ENCODE data around the gene AP5S1. TPM values are rescaled to one million over a fixed set of nuclear protein-coding genes. Genes with fewer than 3 reads are reported as not detected.

The AP5S1 gene
- total and polyA plus RNA-seq, 2 of the 13 experiments (the other 11 are each of a cell fraction or from before 2014, with no cell fraction given): 7.9 to 23.2 TPM

DNA sequence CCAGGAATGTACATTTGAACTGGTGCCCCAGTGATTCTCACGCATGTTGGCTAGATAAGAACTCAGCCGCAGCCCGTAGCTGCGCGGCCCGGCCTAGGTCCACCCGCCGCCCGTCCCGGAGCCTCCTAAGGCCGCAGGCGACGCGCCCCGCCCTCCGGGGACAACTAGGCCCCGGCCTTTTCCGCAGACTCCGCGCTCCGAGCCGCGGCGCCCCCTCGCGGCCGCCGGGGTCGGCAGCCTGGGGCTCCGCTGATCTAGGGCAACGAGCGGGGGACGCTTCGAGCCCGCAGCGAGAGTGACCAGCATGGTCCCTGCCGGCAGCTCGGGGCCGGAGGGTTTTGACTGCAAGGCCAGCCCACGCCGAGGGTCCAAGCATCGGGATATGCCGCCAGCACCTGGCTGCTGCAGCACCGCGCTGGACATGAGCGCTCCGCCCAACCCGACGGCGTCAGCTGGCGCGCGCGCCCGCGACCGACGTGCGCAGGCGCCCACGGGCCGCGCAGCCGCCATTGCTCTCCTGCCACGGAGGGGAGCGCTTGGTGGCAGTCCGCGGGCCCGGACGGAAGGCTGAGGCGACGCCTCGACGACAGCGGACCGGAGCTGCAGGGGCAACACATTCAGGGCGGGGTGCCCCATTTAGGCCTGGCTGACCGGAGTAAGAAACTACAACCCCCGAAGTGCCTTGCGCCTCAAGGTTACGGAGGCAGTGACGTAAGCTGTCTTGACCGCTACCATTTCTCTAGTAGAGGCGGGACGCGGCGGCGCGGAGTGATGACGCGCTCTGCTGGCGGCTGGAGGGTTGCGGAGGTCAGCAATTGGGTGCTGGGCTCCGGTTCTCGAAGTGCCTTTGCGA lies at the start of gene AP5S1 (continued):
- TF ChIP-seq IKZF4 (CRISPR knock-in tag; IDR thresholded peaks at IDR 0.05; ENCODE audit: borderline replicate concordance, low read depth, not compliant biosample characterization) (peak; percentile 96), ATF7 (IDR thresholded peaks at IDR 0.05) (peak; percentile 92), ATF7 (CRISPR knock-in tag; IDR thresholded peaks at IDR 0.05) (peak; percentile 95), SRSF4 (IDR thresholded peaks at IDR 0.05; ENCODE audit: low read depth, low read length, poor library complexity, severe bottlenecking) (no peak), REL (CRISPR knock-in tag; conservative IDR thresholded peaks at IDR 0.05) (peak; percentile 98), SMC3 (IDR thresholded peaks at IDR 0.05; ENCODE audit: low read length) (peak; percentile 51; the same call in 1 of the 2 replicates), ZNF615 (CRISPR knock-in tag; IDR thresholded peaks at IDR 0.05; ENCODE audit: borderline replicate concordance) (peak; percentile 16; the same call in 1 of the 2 replicates), HES4 (CRISPR knock-in tag; IDR thresholded peaks at IDR 0.05; ENCODE audit: borderline replicate concordance) (peak; percentile 80), TGIF2 (CRISPR knock-in tag; IDR thresholded peaks at IDR 0.05) (peak; percentile 70), ARNTL (CRISPR knock-in tag; IDR thresholded peaks at IDR 0.05) (peak; percentile 92), KMT2B (CRISPR knock-in tag; IDR thresholded peaks at IDR 0.05) (peak; percentile 99), ZNF34 (CRISPR knock-in tag; IDR thresholded peaks at IDR 0.05; ENCODE audit: borderline replicate concordance) (peak; percentile 99), MNT (IDR thresholded peaks at IDR 0.05) (0 out of 2 replicates have a peak, but pooled peaks have one; percentile 11), DRAP1 (CRISPR knock-in tag; IDR thresholded peaks at IDR 0.05) (peak; percentile 55), ZNF749 (CRISPR knock-in tag; IDR thresholded peaks at IDR 0.05; ENCODE audit: borderline replicate concordance) (peak; percentile 94)
- TF ChIP-seq, protein P1, sequence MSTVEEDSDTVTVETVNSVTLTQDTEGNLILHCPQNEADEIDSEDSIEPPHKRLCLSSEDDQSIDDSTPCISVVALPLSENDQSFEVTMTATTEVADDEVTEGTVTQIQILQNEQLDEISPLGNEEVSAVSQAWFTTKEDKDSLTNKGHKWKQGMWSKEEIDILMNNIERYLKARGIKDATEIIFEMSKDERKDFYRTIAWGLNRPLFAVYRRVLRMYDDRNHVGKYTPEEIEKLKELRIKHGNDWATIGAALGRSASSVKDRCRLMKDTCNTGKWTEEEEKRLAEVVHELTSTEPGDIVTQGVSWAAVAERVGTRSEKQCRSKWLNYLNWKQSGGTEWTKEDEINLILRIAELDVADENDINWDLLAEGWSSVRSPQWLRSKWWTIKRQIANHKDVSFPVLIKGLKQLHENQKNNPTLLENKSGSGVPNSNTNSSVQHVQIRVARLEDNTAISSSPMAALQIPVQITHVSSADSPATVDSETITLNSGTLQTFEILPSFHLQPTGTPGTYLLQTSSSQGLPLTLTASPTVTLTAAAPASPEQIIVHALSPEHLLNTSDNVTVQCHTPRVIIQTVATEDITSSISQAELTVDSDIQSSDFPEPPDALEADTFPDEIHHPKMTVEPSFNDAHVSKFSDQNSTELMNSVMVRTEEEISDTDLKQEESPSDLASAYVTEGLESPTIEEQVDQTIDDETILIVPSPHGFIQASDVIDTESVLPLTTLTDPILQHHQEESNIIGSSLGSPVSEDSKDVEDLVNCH (CRISPR knock-in tag; IDR thresholded peaks at IDR 0.05): peak; percentile 43; the same call in 1 of the 2 replicates
- TF ChIP-seq, protein P2, sequence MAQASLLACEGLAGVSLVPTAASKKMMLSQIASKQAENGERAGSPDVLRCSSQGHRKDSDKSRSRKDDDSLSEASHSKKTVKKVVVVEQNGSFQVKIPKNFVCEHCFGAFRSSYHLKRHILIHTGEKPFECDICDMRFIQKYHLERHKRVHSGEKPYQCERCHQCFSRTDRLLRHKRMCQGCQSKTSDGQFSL (CRISPR knock-in tag; IDR thresholded peaks at IDR 0.05): peak; percentile 87
- TF ChIP-seq, protein P3, sequence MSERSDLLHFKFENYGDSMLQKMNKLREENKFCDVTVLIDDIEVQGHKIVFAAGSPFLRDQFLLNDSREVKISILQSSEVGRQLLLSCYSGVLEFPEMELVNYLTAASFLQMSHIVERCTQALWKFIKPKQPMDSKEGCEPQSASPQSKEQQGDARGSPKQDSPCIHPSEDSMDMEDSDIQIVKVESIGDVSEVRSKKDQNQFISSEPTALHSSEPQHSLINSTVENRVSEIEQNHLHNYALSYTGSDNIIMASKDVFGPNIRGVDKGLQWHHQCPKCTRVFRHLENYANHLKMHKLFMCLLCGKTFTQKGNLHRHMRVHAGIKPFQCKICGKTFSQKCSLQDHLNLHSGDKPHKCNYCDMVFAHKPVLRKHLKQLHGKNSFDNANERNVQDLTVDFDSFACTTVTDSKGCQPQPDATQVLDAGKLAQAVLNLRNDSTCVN (CRISPR knock-in tag; IDR thresholded peaks at IDR 0.05; ENCODE audit: borderline replicate concordance): peak; percentile 68; the same call in 1 of the 2 replicates
- TF ChIP-seq, protein P4, sequence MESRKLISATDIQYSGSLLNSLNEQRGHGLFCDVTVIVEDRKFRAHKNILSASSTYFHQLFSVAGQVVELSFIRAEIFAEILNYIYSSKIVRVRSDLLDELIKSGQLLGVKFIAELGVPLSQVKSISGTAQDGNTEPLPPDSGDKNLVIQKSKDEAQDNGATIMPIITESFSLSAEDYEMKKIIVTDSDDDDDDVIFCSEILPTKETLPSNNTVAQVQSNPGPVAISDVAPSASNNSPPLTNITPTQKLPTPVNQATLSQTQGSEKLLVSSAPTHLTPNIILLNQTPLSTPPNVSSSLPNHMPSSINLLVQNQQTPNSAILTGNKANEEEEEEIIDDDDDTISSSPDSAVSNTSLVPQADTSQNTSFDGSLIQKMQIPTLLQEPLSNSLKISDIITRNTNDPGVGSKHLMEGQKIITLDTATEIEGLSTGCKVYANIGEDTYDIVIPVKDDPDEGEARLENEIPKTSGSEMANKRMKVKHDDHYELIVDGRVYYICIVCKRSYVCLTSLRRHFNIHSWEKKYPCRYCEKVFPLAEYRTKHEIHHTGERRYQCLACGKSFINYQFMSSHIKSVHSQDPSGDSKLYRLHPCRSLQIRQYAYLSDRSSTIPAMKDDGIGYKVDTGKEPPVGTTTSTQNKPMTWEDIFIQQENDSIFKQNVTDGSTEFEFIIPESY (CRISPR knock-in tag; IDR thresholded peaks at IDR 0.05): peak; percentile 84
- TF ChIP-seq, protein P5, sequence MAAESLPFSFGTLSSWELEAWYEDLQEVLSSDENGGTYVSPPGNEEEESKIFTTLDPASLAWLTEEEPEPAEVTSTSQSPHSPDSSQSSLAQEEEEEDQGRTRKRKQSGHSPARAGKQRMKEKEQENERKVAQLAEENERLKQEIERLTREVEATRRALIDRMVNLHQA (CRISPR knock-in tag; IDR thresholded peaks at IDR 0.05): no peak

Data from HepG2 (cell line).